Activated T-cell treated with anti-CD3 and anti-CD28 coated beads, Interleukin-2, amount 50 U/mL, for 48 hours (primary cell): ENCODE data around the gene F13A1.

Source experiments
- DNase-seq, 2 experiments: peaks; one replicate each; pipeline ENCODE4 v3.0.0-alpha.2; 2020

Gene F13A1

GRCh38 chr6:6239598-6240581 is 80.6 kb downstream of the F13A1 start:
- no peak for DNase-seq

DNA sequence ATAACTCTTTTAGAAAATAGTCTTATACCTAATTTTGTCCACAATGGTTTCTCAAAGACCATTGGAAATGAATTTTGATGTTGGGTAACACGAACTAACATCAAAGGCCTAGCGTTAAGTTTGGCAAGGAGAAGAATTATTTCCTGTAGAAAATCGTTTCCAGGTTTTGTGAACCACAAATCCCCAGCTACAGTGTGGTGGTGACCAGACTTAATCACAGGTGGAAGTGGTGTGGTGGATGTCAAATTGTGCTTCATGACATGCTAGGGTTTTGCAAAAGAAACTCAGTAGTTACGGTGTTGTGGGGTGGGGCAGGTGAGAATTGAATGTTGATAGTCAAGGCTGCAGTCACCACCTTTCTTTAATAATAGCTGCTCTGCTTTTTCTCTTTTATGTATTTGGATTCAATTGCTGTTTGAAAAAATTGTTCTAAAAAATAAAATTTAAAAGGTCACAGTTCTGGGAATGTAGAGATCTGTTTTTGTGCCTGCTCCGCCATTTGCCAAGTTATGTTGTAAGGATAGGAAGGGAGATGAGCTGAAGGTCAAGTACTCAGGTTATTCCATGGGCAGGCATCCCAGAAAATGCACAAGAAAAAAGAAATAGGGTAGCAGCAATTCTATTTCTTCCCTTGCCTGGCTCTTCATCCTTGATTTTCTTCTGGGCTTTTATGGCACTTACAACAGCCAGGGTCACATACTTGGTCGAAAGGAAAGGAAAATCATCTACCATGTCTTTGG is 83.6 kb downstream of the F13A1 start:
- DNase-seq, result no peak

DNA sequence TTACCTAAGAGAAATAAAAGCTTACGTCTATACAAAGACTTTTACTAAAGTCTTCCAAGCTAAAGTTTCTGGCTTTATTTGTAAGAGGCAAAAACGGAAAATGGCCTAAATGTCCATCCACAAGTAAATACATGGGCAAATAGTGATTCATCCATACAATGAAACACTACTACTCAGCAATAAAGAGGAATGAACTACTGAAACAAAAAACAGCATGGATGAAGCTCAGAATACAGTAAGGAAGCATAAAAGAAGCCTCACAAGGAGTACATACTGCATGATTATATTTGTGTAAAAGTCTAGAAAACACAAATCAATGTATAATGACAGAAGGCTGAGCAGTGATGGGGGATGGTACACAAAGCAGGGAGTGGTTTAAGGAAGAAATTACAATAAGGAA is 84.7 kb downstream of the F13A1 start:
- no peak for DNase-seq

GRCh38 chr6:6234963-6235362 is 85.5 kb downstream of the F13A1 start:
- no peak for DNase-seq

DNA sequence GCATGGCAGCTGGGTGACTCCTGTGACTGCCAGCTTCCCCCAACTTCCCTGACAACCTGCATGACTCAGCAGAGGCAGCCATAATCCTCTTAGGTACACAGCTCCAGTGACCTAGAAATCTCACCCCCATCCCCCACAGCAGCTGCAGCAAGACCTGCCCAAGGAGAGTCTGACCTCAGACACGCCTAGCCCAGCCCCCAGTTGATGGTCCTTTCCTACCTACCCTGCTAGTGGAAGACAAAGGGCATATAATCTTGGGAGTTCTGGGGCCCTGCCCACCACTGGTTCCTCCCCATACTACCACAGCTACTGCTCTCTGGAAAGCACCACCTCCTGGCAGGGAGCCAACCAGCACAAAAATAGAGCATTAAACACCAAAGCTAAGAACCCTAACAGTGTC is 90.2 kb downstream of the F13A1 start:
- no peak for DNase-seq

- no peak for DNase-seq
Measured at GRCh38 chr6:6227896-6228295, 92.6 kb downstream of the F13A1 start.

DNA sequence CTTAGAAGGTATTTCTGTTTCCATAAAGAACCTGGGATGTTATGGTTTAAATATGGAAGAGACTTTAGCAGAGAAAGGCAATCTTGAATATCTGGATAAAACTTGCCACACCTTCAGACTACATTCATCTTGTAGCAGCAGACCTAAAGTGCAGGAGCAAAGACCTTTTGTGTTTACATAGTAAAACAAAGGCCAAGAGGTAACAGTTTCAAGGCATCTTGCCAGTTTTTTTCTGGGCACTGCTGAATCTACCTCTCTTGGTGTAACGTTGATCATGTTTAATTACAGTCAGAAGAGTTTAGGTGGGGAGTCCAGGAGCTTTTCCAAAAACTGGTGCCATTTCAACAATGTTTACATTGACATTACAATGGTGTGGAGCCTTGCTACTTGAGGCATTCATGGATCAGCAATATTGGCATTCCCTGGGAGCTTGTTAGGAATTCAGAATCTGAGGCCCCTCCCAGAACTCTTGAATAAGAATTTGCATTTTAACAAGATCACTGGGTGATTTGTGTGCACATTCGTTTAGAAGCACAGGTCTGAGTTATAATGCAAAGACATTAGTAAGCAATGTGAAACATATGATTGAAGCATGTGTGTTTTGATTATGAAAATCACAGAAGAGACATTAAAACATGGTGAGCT is 94.5 kb downstream of the F13A1 start:
- DNase-seq, result no peak

GRCh38 chr6:6224933-6225486 is 95.5 kb downstream of the F13A1 start:
- no peak for DNase-seq

DNA sequence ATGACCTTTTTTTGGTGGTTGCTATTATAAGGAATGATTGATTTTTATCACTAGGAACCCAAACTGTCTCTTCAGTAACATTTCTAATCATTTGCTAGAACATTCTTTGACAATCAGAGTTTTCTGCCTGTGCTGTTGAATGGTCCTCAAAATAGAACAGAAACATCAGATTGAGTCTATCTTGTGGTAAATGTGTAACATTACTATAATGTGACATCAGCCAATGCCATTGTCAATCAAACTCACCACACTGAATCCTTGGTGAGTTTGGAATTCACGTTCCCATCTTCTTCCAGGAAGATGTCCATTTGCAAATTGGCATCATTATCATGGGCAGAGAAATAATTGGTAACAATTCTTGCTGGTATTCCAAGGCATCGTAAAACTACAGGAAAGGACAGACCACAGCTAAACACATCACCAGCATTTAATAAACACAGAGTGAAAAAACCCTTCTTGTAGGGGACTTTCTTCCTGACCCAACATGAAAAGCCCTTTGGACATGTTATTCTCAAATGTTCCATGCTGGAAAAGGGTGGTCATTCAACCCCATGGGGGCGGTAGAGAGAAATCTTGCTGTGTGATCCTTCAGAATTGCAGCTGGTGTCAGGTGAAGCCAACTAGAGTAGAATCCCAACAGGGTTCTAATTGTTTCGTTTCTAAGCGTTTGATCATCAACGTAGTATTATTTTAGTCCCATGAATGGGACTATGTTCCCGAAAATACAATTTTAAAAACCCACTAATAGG is 98.5 kb downstream of the F13A1 start:
- DNase-seq, result no peak

GRCh38 chr6:6220718-6221117 is 99.7 kb downstream of the F13A1 start:
- DNase-seq, result no peak

GRCh38 chr6:6219716-6220115 is 100.7 kb downstream of the F13A1 start:
- no peak for DNase-seq

DNA sequence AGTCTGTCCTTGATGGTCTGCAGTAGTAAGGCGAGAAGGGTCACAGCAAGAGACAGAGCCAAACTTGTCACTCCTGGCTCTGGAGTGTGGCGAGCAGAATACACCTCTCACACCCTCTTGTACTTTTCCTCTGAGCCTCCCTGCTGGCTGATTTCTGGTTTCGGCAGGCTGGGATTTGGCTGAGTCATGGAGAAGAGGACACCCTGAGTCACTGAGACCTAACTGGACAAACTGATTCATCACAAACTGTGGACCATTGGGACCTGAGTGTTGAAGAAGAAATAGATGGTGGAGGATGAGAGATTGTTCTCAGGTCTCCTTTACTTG is 101.7 kb downstream of the F13A1 start:
- DNase-seq, result no peak

- DNase-seq, result no peak
Measured at GRCh38 chr6:6217855-6218758, 102.4 kb downstream of the F13A1 start.

- DNase-seq, result no peak
Measured at GRCh38 chr6:6210994-6211393, 109.5 kb downstream of the F13A1 start.

GRCh38 chr6:6202886-6203285 is 117.6 kb downstream of the F13A1 start:
- no peak for DNase-seq

DNA sequence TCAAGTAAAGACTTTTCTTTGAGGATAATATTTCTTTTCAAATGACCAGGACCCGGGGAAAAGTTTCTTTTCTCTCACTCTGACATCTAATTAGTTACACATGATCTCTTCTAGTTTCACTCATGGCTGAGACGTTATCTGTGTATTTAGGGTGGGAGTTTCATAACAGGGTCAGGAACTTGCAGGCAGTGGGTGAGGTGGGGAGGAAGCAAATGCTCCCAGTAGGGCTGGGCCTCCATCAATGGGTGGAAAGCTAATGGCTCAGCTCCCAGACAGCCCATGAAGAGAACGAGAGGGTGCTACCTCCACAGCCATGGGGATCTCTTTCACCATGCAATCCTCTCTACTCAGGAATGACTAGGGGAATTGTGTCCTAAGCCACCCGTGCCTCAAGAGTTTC is 119.3 kb downstream of the F13A1 start:
- no peak for DNase-seq

- no peak for DNase-seq
Measured at GRCh38 chr6:6199678-6200077, 120.8 kb downstream of the F13A1 start.

DNA sequence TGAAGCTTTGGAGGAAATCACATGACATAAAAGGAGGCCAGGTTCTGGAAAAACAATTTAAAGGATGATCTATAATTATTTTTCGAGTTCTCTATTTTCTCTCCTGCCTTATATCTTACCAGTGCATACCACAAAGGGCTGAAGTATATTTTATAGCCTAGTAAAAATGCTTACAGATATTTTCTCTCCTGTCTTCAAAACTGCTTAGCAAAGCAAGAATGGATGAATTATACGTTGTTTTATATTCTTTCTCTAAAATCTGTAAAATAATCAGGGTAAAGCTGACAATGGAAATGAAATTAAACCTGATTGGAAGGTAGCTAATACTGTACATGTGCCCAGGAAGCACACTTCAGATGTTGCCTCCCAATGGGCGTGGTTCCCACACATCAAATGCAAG is 123.7 kb downstream of the F13A1 start:
- no peak for DNase-seq

DNA sequence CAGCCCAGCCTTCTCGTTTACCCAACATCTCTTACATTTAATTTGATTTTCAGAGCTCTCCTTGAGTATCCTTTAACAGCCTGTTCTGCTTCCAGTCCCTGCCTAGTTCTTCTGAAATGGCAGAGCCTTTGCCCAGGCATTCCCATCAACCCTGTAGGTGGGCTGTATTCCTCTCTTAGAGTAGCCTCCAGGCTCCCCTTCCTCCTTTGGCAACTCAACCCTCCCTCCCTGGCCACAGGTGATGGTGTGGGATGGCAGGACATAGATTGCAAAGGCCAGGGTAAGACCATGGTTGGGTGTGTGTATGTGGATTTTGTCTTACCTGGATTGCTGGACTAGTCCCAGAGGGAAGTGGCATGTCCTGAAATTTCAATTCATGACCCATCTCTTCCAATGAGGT is 125.4 kb downstream of the F13A1 start:
- DNase-seq, result no peak

DNA sequence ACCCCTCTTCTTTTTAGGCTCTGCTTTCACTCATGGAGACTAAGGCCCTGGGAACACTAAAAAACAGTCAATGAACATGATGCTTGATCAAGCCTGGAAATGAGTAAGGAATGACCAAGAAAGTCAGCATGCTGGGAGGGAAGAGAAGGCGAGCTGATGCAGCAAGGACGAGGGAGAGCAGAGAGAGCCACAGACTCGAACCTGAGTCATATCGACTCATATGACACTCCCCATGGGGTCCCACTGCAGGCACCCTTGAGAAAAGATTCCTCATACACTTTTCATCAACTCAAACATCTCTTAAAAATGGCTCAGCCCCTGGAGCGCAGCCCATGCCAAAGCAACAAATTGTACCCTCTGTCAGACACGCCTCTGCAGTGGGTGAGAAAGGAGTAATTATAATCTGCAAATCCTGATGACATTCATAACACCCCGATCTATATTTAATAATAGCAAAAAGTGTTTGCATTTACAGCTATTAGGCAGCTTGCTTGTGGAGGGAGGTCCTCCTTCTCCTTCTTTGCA is 127.2 kb downstream of the F13A1 start:
- DNase-seq, result no peak

- no peak for DNase-seq
Measured at GRCh38 chr6:6191909-6192308, 128.6 kb downstream of the F13A1 start.
